HEK293T (cell line): ENCODE results near the gene CLCNKA.

ENCODE experiments used
- ARNT ChIP-seq: fragments of 450-650 bp; IDR thresholded peaks from 2 replicates; pipeline ENCODE4 v1.6.1; 2017; ENCODE audit warnings: mild to moderate bottlenecking
- CTBP1 ChIP-seq: fragments of 450-650 bp; IDR thresholded peaks from 2 replicates; pipeline ENCODE4 v1.6.1; 2016; ENCODE audit warnings: borderline replicate concordance
- ELF4 ChIP-seq: fragments of 450-650 bp; IDR thresholded peaks from 2 replicates; pipeline ENCODE4 v1.6.1; 2017; ENCODE audit warnings: antibody characterized with exemption
- NFRKB ChIP-seq: fragments of 450-650 bp; IDR thresholded peaks from 2 replicates; pipeline ENCODE4 v1.6.1; 2016; ENCODE audit warnings: mild to moderate bottlenecking, moderate library complexity
- SP1 ChIP-seq: fragments of 450-650 bp; IDR thresholded peaks from 2 replicates; pipeline ENCODE4 v1.6.1; 2017
- SUZ12 ChIP-seq: fragments of 450-650 bp; IDR thresholded peaks from 2 replicates; pipeline ENCODE4 v1.6.1; 2016; ENCODE audit warnings: mild to moderate bottlenecking
- TARDBP ChIP-seq: fragments of 450-650 bp; IDR thresholded peaks from 2 replicates; pipeline ENCODE4 v1.6.1; 2016
- ZNF384 ChIP-seq: fragments of 450-650 bp; IDR thresholded peaks from 2 replicates; pipeline ENCODE4 v1.6.1; 2016

GRCh38 chr1:16041200-16041599 is 19.4 kb downstream of the CLCNKA start:
- TF ChIP-seq ZNF384 (no peak), ARNT (no peak), SUZ12 (no peak), ELF4 (no peak), SP1 (no peak), TARDBP (no peak), CTBP1 (no peak), NFRKB (no peak)
